Dermis blood vessel endothelial cell (primary cell): ENCODE data around the gene AGTR1. TPM values are rescaled to one million over a fixed set of nuclear protein-coding genes. Genes with fewer than 3 reads are reported as not detected.
"Not testable (repeated sequence)": the region's sequence is repeated elsewhere in the genome, so short reads cannot be mapped to it uniquely, and the experiment has no call there.

Experiments
- DNase-seq: peaks from one replicate; pipeline ENCODE4 v3.0.0; 2010
- total RNA-seq: library from RNA; depleted of rRNA; stranded (reverse); fragments of >200 nt; gene quantifications from 2 replicates; pipeline ENCODE4 v1.2.3, GENCODE V29; 2014

The AGTR1 gene
- total RNA-seq, 1 donor from 2014 or later = under 0.01 TPM

DNA sequence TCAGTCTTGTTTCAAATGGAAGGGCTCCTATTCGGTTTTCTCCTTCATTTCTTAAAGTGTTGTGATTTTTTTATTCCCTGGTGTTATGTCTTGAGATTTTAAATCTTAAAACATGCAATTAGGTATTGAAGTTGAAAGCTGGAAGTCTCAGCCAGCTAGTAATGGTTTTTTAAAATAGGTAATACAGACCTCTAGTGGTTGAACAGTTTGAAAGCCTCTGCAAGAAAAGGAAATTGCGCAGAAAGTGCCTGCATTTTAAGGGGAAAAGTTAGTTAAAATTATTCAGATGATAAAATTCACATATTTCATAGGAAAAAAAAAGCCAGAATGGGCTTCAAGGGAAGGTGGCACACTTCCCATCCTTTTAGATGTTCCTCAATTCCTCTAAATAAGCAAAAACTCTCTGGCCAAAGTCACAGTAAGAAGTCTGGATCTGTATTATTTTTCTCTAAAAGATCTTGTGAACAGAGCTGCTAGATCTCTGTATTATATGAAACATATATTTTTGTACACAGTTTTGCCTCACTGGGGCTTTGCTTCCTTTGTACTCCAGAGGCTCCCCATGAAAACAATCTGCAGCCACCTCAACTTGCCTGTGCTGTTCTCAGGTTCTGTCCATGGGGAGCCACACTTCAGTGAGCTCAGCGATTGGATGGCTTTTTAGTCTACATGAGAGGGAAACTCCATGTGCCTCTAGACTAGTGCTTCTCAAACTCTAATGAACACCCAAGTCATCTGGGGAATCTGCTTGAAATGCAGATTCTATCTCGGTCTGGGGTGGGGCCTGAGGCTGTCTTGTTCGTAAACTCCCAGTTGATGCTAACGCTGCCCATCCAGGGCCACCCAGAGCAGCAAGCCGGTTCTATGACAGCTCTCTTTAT is 21.5 kb downstream of the AGTR1 start:
- no peak for DNase-seq

GRCh38 chr3:148720873-148721272 is 23.2 kb downstream of the AGTR1 start:
- DNase-seq = no peak

DNA sequence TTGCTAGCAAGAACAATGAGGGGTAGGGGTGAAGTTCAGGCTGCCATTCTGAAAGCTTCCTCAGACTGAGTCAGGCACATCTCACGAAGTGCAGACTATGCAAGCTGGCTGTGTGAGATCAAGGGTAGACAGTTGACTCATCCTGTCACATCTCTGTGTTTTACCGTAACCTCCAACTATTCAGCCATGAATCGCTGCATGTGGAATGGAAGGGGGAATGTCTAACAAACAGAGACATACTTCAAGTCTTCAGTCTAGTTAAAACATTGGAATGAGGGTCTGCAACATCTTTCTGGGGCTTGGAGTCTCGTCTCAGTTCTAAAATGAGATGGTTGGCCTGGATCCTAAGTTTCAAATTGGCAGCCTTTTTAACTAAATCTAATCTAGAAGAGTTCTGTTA is 25.9 kb downstream of the AGTR1 start:
- DNase-seq = no peak

GRCh38 chr3:148727231-148727630 is 29.5 kb downstream of the AGTR1 start:
- peak; percentile 7 for DNase-seq

DNA sequence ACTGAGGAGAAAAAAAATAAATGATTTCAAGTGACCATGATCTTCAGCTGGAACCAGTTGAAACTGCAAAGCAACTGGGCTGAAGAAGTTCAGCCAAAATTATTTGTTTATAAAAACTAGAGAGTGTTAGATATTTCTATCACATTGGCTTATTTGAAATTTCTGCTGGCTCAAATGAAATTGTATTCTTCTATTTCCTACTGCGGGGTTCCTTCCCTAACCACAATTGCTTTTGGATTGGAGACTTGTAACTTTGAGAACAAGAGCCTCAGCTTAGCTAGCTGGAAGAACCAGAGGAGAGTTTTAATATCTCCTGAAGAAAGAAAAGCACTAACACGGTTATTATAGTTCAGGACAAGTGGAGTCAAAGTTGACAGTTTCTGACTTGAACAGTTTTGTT is 31.1 kb downstream of the AGTR1 start:
- DNase-seq = no peak

DNA sequence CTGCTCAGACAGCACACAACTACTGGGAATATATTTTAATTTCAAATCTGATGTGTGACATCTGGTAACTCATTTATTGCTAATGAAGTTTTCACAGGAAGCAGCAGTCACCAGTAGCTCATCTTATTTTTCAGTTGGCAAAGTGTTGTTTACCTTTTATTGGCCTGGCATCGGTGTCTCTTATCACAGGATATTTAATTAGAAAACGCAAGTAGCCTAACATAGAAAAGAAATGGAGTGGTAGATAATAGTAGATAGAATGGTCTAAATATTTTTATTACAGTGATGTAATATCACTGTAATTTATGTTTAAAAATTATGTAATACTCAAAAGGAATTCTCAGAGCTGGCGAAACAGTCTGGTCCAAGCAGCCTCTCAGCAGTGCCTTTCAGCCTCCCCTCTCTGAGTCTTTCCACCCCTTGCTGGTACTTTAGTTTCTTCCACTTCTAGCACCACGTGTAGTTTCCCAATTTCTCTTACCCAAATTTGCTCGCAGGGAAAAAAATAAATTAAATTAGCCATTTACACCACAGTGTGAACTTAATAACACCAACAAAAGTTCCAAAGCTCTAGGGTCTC is 31.9 kb downstream of the AGTR1 start:
- DNase-seq = no peak

GRCh38 chr3:148730676-148731075 is 33.0 kb downstream of the AGTR1 start:
- DNase-seq = no peak

DNA sequence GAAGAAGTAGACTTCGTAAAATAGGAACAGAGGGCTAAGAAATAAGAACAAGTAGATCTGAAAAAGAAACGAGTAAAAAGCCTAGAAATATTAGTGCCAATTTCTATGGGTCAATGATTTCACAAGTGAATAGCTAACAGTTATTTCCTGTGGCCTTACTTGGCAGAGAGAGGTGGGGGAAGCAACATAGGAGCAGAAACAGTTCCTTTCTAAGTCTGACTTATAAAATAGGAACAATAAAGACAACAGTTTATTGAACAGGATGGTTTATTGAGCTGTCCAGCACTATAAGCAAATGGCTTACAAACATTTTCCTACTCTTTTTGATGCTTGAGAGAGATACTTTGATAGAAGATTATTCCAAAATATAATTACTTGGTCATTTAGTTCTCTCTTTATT is 37.9 kb downstream of the AGTR1 start:
- DNase-seq = no peak

- DNase-seq = no peak
Measured at GRCh38 chr3:148736086-148736485, 38.4 kb downstream of the AGTR1 start.

DNA sequence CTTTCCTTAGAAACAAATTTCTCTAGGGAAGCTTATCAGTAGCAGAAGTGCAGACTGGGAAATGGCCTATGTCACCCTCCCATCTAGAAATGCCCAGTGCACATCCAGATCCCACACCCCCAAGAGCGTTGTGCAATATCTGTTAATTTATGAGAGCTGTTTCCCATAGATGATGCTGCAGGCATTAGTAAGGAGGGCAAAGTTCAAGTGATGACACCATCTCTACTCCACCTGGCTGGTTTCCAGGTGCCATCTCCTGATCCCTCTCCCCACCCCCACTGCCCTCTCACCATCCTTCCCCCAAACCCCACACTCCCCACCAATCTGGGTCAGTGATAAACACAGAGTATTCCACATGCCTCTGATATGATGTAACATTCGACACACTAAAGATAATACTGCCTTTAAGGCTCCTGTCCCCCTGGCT is 39.4 kb downstream of the AGTR1 start:
- DNase-seq = no peak

- no peak for DNase-seq
Measured at GRCh38 chr3:148739720-148740119, 42.0 kb downstream of the AGTR1 start.

GRCh38 chr3:148740291-148740690 is 42.6 kb downstream of the AGTR1 start:
- no peak for DNase-seq

GRCh38 chr3:148741219-148741618 is 43.5 kb downstream of the AGTR1 start:
- no peak for DNase-seq

GRCh38 chr3:148742118-148742517 is 44.4 kb downstream of the AGTR1 start:
- no peak for DNase-seq

DNA sequence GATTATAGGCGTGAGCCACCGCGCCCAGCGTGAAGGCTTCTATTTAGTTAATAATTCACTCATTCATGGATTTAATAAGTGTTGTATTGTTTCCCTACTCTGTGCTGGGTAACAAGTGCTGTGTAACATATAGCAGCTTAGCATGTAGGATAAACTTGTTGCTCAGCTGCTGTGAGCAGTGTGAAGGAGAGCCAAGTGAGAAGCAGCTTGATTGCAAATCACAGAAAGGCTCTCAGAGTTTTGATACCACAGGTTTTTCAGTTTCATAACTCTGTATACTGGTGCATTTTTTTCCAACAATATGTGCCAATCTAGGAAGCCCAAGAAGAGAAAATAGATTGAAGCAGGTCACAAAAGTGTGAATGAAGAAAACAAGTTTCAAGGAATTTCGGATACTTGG is 48.4 kb downstream of the AGTR1 start:
- DNase-seq = no peak

DNA sequence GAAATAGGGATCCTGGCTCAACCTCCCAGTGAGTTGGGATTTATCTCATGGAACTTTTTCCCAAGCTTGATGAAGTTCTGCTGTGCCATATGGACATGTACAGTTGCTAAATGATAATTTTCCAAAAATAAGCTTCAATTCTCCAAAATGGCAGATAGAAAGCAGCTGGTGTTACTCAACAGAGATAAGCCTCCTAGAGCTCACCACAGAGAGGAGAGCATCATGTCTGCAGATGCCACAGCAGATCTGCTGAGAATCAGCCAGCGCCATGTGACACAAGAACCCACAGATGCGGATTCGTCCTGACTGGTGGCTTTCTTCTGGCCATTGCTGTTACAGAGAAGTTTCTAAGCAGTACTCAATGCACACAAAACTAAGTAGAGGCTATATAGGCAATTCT is 50.6 kb downstream of the AGTR1 start:
- DNase-seq = no peak

- DNase-seq = no peak
Measured at GRCh38 chr3:148750296-148750695, 52.6 kb downstream of the AGTR1 start.

DNA sequence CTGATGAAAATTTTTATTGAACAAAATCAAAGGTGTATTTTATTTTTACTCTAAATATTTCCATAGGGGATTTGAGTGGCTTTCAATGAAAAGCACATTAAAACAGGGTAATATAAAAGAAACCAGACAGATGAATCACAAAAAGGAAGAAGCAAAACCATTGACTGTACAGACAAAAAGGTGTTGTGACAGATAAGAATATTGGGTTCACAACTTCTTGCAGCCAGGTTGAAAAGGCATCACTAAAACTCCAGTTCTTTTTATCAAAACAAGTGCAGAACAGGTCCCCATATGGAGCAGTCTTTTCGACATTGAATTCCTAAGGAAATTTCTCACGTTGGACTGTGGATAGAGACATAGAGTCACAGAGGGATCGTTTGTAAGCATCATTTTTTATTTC is 53.8 kb downstream of the AGTR1 start:
- no peak for DNase-seq

- not testable (repeated sequence) for DNase-seq
Measured at GRCh38 chr3:148753385-148753784, 55.7 kb downstream of the AGTR1 start.

DNA sequence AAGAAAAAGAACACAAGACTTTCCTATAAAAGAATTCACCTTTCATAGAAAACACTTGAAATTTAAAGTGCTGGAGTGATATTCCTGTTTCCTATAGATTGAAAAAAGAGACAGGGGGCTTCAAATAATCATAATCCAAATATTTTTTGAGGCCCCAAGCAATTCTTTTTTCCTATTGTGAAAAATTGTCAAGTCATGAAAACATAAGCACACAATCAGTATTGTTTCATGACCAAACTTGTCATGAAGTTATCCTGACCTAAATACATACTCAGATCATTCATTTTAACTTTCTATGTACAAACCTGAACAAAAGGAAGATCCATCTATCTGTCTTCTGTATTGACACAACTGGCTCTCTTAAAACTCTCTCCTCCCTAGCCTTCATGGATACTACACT is 57.9 kb downstream of the AGTR1 start:
- no peak for DNase-seq

GRCh38 chr3:148756311-148756710 is 58.6 kb downstream of the AGTR1 start:
- no peak for DNase-seq

DNA sequence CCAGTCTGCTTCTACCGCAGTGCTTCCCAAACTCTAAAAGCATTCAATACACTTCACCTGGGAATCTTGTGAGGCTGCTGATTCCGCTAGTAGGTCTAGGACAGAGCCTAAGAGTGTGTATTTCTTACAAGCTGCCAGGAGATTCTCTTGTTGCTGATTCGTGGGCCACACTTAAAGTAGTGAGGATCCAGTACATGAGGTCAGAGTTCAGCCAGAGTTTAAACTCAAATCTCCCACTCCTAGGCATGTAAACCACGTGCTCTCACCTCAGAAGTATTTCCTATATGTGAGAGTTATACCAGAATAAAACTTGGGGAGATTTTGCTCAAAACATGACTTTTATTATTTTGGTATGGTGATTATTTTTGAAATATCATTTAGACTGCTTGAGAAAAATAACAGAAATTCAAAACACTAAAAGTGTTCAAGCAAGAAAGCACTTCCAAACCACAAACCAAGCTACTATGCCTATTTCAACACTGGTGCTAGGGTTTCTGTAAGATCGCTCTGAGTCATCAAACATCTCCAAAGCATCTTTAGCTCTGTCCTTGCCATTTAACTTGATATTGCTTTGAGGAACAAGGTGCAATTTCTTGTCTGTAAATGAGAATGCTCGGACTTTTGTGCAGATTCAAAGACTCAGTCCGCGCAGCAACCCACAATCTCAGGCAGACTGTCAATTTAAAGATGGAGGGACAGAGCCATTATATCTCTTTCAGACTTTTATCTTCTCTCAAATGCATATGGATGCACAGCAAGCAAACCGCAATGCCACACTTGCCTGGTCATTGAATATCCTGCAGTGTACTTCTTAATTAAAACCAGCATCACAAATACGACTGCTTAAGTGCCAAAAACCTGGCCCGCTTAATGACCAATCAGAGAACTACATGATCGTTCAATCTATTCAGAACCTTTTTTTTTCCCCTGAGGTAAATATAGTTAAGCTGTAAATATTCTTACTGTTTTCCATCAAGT is 59.8 kb downstream of the AGTR1 start:
- DNase-seq = no peak

GRCh38 chr3:148758303-148758884 is 60.7 kb downstream of the AGTR1 start:
- DNase-seq = no peak
